Fibroblast of lung (primary cell): ENCODE results near the gene DHDH. TPM values are rescaled to one million over a fixed set of nuclear protein-coding genes. Genes with fewer than 3 reads are reported as not detected.
A peak's percentile ranks its signal among the peaks of the same experiment; 100 is the strongest.

Experiments used
- DNase-seq, 2 donors: peaks; one replicate each; pipeline versions ENCODE4 v3.0.0 to v3.0.0-alpha.2; 2010; ENCODE audit warnings: low read depth in 2 of 2
- H2AFZ ChIP-seq: 2 replicates; pipeline ENCODE4 v1.5.1; 2012; ENCODE audit warnings: low read length, control low read depth, inconsistent platforms
- H3K27ac ChIP-seq: 2 replicates; pipeline ENCODE4 v1.5.1; 2011; ENCODE audit warnings: low read length, control low read depth; ENCODE audit not compliant: insufficient read depth
- H3K27me3 ChIP-seq: 2 replicates; pipeline ENCODE4 v1.5.1; 2011; ENCODE audit warnings: mild to moderate bottlenecking, low read length; ENCODE audit not compliant: control insufficient read depth, insufficient read depth
- H3K36me3 ChIP-seq: 2 replicates; pipeline ENCODE4 v1.5.1; 2011; ENCODE audit warnings: low read length; ENCODE audit not compliant: control insufficient read depth, insufficient read depth
- H3K4me1 ChIP-seq: 2 replicates; pipeline ENCODE4 v1.5.1; 2011; ENCODE audit warnings: low read length; ENCODE audit not compliant: control insufficient read depth, insufficient read depth; ENCODE audit errors: extremely low read depth
- H3K4me2 ChIP-seq: 2 replicates; pipeline ENCODE4 v1.5.1; 2011; ENCODE audit warnings: low read length, control low read depth; ENCODE audit not compliant: insufficient read depth; ENCODE audit errors: extremely low read depth
- H3K4me3 ChIP-seq, 4 experiments: fragments of 200-600 bp in 1 of 4; sonication (generic) in 1 of 4; replicated peaks in 1 of 4; 2 replicates each; pipeline ENCODE4 v1.5.1; 2011 to 2016; ENCODE audit warnings: low read length in 4 of 4, low read depth in 3 of 4, mild to moderate bottlenecking in 3 of 4, control low read depth in 2 of 4, inconsistent platforms in 1 of 4, mixed read lengths in 1 of 4; ENCODE audit not compliant: insufficient read depth in 1 of 4; ENCODE audit errors: control extremely low read depth in 1 of 4
- H3K79me2 ChIP-seq: 2 replicates; pipeline ENCODE4 v1.5.1; 2012; ENCODE audit warnings: mild to moderate bottlenecking, low read length, inconsistent platforms; ENCODE audit not compliant: control insufficient read depth, insufficient read depth
- H3K9ac ChIP-seq: 2 replicates; pipeline ENCODE4 v1.5.1; 2011; ENCODE audit warnings: mild to moderate bottlenecking, low read length, control low read depth; ENCODE audit not compliant: insufficient read depth
- H3K9me3 ChIP-seq: 2 replicates; pipeline ENCODE4 v1.5.1; 2012; ENCODE audit warnings: low read depth, low read length; ENCODE audit not compliant: control insufficient read depth, insufficient read depth
- H4K20me1 ChIP-seq: 2 replicates; pipeline ENCODE4 v1.5.1; 2011; ENCODE audit warnings: low read length; ENCODE audit not compliant: control insufficient read depth, insufficient read depth; ENCODE audit errors: extremely low read depth
- CTCF ChIP-seq, 2 donors: IDR thresholded peaks in 1 of 2; conservative IDR thresholded peaks in 1 of 2; 1 replicate in 1 of 2; 2 replicates in 1 of 2; pipeline ENCODE4 v1.5.1; 2011 to 2012; ENCODE audit warnings: low read length in 2 of 2, control low read depth in 1 of 2, inconsistent platforms in 1 of 2, low read depth in 1 of 2, mild to moderate bottlenecking in 1 of 2
- EZH2 ChIP-seq: IDR thresholded peaks from 2 replicates; pipeline ENCODE4 v1.5.1; 2012; ENCODE audit warnings: low read length, control low read depth, mild to moderate bottlenecking; ENCODE audit errors: missing control alignments
- polyA plus RNA-seq, 2 donors: library from polyadenylated mRNA; depleted of rRNA in 1 of 2; stranded (reverse) in 1 of 2; unstranded in 1 of 2; fragments of >200 nt; gene quantifications; 2 replicates each; pipeline ENCODE4 v1.2.1, GENCODE V29; 2011 to 2012; ENCODE audit warnings: missing spikeins in 1 of 2
- total RNA-seq: library from RNA; depleted of rRNA; stranded (reverse); fragments of >200 nt; gene quantifications from 2 replicates; pipeline ENCODE4 v1.2.1, GENCODE V29; 2014

DHDH gene
- total and polyA plus RNA-seq, 2 donors (not counting 1 experiment from before 2014, with no cell fraction given): 0.08 to 0.17 TPM

DNA sequence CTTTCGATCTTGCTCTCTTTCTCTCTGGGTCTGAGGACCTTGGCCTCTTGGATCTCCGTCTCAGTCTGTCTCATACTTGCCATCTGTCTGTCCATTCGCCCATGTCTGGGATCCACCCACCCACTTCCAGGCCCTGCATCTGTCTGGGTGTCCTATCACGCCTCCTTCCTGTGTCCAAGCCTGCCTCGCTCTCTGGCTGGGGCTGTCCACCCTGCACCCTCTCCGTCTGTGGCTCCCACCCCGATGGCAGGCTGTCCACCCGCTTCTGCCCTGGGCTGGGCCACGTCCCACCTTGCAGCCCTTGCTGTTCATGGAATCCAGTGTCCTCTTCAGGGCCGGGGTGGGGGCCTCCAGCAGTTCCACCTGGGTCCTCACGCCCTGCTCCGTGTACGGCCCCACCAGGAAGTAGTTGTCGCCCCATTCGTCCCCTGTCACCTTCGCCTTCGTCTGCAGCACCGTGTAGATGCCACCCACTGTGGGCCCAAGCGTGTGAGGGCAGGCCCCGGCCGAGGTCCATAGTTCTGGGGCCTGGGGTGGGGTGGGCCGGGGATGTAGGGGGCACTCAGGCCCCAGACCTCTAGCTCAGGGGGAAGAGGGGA is 57.6 kb downstream of the DHDH start:
- Histone ChIP-seq H3K9ac (peak overlapping the region; percentile 93), H3K79me2 (peaks cover 53% of the 10 kb centered on the region)

GRCh38 chr19:48991873-48992580 is 58.5 kb downstream of the DHDH start:
- Histone ChIP-seq H3K9me3 (no peaks in the 10 kb centered on the region), H3K4me3 (peak overlapping the region; percentile 94 to 98 (median 94)), H4K20me1 (no peaks in the 10 kb centered on the region), H3K9ac (peak overlapping the region; percentile 93), H3K36me3 (peaks cover 6% of the 10 kb centered on the region), H3K79me2 (peaks cover 58% of the 10 kb centered on the region), H3K27ac (peak overlapping the region; percentile 98), H3K27me3 (no peaks in the 10 kb centered on the region), H2AFZ (peak overlapping the region; percentile 42), H3K4me2 (peak overlapping the region; percentile 80), H3K4me1 (peaks cover 19% of the 10 kb centered on the region)
- DNase-seq: peak; percentile 81
- TF ChIP-seq EZH2 (no peak), CTCF (conservative IDR thresholded peaks at IDR 0.05 in 1 of 2, IDR thresholded peaks at IDR 0.05 in 1 of 2; ENCODE audit: low read depth in 1 of 2, low read length in 2 of 2) (no peak)

More for the DNA sequence above, 57.6 kb downstream of the DHDH start:
- Histone ChIP-seq H3K4me1 (peaks cover 19% of the 10 kb centered on the region), H2AFZ (no peak overlapping the region), H3K27me3 (no peaks in the 10 kb centered on the region), H3K4me3 (peak overlapping the region in 1 of 4 experiments; percentile 98), H3K36me3 (peaks cover 11% of the 10 kb centered on the region), H3K4me2 (peak overlapping the region; percentile 80), H4K20me1 (no peaks in the 10 kb centered on the region), H3K9me3 (no peaks in the 10 kb centered on the region), H3K27ac (peak overlapping the region; percentile 98)
- no peak for TF ChIP-seq EZH2
- no peak for TF ChIP-seq CTCF (conservative IDR thresholded peaks at IDR 0.05 in 1 of 2, IDR thresholded peaks at IDR 0.05 in 1 of 2; ENCODE audit: low read depth in 1 of 2, low read length in 2 of 2)
- DNase-seq: no peak

DNA sequence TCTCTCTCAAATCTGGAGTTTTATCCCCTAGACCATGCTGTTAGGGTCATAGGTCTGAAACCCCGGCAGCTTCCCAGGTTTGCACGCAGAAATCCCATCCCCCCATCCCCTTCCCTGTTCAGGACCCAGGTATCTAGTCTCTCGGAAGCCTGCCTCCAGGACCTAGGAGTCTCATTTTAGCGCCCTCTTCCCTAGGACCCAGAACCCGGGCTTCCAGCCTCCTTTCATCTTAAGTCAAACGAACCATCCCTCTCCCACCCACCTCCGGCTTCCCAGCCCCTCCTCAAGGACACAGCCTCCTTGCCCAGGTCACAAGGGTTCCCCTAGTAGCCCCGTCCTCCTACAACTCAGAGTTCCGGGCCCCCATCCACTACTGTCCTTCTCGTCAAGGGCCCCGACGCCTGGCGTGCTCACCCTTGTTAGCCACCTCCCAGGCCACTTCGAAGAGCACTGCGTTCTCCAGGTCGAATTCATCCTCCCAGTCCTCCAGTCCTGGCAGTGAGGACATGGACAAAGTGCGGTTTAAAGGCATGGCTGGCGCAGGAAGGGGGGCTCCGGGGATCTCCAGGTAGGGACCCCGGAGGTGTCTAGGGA is 59.2 kb downstream of the DHDH start:
- Histone ChIP-seq H3K9me3 (no peaks in the 10 kb centered on the region), H2AFZ (peak overlapping the region; percentile 42), H3K27ac (peak overlapping the region; percentile 98), H3K36me3 (peaks cover 5% of the 10 kb centered on the region), H3K4me1 (peaks cover 19% of the 10 kb centered on the region), H3K79me2 (peaks cover 61% of the 10 kb centered on the region), H3K9ac (peak overlapping the region; percentile 93), H3K4me3 (peak overlapping the region; percentile 94 to 98 (median 94)), H4K20me1 (no peaks in the 10 kb centered on the region), H3K4me2 (peak overlapping the region; percentile 80), H3K27me3 (no peaks in the 10 kb centered on the region)
- TF ChIP-seq CTCF (conservative IDR thresholded peaks at IDR 0.05 in 1 of 2, IDR thresholded peaks at IDR 0.05 in 1 of 2; ENCODE audit: low read depth in 1 of 2, low read length in 2 of 2) (no peak), EZH2 (no peak)
- no peak for DNase-seq
